HG03571 (cell line): ENCODE measurements around the gene ACTL6B.
A peak's percentile ranks its signal among the peaks of the same experiment; 100 is the strongest.

Source experiments
- ATAC-seq: cut with Tn5 transposase; IDR thresholded peaks from one replicate; pipeline ENCODE4 v1.9.1; 2021; ENCODE audit not compliant: unreplicated experiment

ACTL6B gene

GRCh38 chr7:100627238-100627549 lies 29.1 kb downstream of the ACTL6B start:
- no peak for ATAC-seq

- peak; percentile 79 for ATAC-seq
Observed at GRCh38 chr7:100626530-100627237, 29.6 kb downstream of the ACTL6B start.

- no peak for ATAC-seq
Observed at GRCh38 chr7:100626055-100626454, 30.2 kb downstream of the ACTL6B start.

DNA sequence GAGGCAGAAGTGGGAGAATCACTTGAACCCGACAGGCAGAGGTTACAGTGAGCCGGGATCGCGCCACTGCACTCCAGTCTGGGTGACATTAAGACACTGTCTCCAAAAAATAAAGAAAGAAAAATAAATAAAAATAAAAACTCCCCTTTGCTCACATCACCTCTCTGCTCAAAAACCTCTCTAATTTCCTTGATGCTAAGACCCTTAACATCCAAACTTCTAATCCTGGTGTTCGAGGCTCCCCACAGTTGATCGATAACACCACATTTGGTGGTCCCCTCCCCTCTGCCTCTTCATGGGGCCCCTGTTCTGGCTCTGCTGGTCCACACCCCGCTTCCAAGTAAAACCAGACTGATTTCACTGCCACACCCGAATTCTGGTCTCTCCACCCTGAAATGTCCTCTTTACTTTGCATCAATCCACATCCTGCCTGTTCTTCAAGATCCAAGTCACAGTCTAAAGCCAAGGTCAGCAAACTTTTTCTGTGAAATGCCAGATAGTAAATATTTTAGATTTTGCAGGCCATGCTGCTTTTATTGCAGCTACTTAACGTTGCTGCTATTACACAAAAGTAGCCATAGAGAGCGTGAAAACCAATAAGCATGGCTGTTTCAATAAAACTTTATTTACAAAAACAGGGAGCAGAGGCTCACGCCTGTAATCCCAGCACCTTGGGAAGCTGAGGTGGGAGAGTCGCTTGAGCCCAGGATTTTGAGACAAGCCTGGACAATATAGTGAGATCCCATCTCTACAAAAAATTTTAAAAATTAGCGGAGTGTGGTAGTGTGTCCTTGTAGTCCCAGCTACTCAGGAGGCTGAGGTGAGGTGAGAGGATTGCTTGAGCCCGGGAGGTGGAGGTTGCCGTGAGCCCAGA lies 32.1 kb downstream of the ACTL6B start:
- no peak for ATAC-seq

GRCh38 chr7:100621554-100621953 lies 34.7 kb downstream of the ACTL6B start:
- no peak for ATAC-seq

DNA sequence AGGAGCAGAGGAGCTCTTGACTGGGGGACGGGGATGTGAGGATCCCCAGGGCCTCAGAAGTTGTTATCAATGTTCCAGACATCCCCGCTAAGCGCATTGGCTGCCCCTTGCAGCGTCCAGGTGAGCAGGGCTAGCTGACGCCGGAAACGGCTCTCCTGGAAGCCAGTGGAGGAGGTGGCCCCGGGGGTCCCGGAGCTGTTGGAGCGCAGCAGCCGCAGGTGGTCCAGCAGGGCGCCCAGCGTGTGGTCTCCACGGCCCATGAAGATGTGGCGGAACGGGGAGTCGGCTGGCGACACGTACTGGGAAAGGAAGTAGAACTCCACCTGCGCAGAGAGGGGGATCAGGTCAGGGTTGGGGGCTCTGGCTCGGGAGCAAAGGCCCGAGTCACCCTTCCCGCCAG lies 35.4 kb downstream of the ACTL6B start:
- ATAC-seq = no peak

- ATAC-seq = no peak
Observed at GRCh38 chr7:100620239-100620638, 36.0 kb downstream of the ACTL6B start.

DNA sequence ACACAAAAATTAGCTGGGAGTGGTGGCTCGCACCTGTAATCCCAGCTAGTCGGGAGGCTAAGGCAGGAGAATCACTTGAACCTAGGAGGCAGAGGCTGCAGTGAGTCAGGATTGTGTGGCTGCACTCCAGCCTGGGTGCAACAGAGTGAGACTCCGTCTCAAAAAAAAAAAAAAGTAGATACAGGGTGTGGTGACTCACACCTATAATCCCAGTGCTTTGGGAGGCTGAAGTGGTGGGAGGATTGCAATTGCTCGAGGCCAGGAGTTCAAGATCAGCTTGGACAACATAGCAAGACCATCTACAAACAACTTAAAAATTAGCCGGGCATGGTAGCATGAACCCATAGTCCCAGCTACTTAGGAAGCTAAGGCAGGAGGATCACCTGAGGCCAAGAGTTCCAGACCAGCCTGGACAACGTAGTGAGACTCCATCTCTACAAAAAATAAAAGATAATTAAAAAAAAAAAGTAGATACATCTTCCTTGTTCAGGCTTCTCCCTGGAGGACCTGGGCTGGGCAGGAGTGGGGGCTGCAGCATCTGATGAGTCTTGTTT lies 41.9 kb downstream of the ACTL6B start:
- no peak for ATAC-seq

DNA sequence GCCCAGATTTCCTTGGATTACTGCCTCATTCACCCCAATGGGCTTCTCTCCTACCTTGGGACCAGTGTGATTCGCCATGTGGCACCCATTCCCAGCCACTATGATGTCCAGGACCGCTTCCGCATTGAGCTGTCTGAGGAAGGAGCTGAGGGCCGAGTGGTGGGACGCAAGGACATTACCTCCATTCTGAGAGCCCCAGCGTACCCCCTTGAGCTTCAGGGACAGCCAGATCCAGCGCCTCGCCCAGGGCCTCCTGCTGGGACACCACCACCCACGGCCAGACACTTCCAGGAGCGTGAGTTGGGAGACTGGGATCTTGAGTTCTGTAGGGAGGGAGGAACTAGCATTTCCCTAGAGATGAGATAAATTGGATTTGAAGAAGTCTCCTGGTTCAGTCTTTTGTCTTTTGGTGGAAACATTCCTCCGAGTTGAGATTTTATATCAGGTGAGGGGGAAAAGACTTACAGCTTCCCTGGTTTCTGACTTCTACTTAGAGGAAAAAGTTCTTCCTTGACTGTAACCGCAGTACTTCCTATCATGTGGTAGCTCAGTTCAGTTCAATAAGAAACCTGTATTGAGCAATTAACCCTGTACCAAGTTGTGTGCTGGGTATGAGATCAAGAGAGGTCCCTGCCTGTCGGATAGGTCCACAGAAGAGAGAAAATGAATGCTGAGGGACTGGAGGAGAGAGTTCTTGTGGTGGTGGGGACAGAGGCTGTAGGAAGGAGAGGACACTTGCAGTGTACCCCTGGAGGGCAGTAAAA lies 42.7 kb downstream of the ACTL6B start:
- no peak for ATAC-seq

- ATAC-seq = no peak
Observed at GRCh38 chr7:100612730-100613390, 43.4 kb downstream of the ACTL6B start.

GRCh38 chr7:100611983-100612729 lies 44.1 kb downstream of the ACTL6B start, which contains the start of gene MOSPD3:
Gene MOSPD3, plus strand, starts transcription at chr7:100612540. Its CDS starts 252 bp downstream, at chr7:100612792.
- ATAC-seq = peak; percentile 91

DNA sequence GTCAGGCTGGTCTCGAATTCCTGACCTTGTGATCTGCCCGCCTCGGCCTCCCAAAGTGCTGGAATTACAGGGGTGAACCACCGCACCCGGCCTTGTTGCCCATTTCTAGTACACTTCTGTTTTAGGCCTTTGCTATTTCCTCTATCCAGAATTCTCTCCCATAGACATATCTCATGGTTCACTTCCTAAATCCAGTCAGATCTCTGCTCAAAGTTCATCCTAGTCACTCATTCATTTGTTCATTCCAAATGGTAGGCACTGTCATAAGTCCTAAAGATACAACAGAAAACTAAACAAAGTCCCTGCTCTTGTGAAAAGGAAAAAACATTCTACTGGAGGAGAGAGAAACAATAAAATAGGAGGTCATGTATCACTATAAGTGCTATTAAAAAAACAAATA lies 46.3 kb downstream of the ACTL6B start:
- no peak for ATAC-seq

GRCh38 chr7:100607111-100607510 lies 49.1 kb downstream of the ACTL6B start:
- no peak for ATAC-seq

DNA sequence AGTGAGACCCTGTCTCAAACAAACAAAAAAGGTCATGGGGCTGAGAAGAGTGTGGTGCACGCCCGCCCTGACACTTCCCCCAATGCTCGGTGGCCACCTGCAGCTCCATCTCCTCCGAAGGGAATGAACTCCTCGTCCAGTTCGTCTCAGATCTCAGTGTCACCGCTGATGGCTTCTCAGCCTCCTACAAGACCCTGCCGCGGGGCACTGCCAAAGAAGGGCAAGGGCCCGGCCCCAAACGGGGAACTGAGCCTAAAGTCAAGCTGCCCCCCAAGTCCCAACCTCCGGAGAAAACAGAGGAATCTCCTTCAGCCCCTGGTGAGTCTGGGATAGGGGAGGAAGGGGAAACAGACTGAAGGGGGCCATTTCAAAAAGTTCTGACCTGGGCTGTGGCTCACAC lies 49.9 kb downstream of the ACTL6B start:
- no peak for ATAC-seq

DNA sequence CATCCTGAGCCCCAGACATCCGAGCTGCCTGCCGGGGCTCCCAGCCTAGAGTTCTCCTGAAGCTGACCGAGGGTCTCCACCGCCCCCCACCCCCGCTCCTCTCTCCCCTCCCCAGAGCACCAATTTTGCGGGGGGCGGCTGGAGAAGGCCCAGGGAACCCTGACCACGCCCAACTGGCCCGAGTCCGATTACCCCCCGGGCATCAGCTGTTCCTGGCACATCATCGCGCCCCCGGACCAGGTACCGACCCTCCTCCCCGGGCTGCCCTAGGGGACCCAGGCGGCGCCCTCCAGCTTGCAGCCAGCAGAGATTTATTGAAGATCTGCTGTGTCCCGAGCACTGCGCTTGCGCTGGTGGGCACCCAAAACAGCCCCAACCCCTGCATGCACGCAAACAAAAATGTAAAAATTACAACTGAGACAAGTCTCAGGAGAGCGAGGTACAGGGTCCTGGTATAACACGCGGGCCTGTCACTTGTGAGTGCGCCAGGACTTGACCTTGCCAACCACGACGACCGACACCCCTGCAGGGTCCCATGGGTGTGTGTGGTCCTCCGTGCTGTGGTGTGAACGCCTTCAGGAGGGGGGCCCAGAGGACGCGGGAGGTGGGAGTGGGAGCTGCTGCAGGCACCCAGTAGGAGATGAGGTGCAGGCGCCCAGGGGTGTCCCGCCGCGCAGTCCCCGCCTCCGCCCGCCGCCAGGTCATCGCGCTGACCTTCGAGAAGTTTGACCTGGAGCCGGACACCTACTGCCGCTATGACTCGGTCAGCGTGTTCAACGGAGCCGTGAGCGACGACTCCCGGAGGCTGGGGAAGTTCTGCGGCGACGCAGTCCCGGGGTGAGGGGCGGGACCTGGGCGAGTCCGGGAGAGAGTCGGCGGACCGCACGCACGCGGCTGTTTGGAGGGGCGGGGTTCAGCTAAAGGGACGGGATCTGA lies 51.0 kb downstream of the ACTL6B start:
- no peak for ATAC-seq

DNA sequence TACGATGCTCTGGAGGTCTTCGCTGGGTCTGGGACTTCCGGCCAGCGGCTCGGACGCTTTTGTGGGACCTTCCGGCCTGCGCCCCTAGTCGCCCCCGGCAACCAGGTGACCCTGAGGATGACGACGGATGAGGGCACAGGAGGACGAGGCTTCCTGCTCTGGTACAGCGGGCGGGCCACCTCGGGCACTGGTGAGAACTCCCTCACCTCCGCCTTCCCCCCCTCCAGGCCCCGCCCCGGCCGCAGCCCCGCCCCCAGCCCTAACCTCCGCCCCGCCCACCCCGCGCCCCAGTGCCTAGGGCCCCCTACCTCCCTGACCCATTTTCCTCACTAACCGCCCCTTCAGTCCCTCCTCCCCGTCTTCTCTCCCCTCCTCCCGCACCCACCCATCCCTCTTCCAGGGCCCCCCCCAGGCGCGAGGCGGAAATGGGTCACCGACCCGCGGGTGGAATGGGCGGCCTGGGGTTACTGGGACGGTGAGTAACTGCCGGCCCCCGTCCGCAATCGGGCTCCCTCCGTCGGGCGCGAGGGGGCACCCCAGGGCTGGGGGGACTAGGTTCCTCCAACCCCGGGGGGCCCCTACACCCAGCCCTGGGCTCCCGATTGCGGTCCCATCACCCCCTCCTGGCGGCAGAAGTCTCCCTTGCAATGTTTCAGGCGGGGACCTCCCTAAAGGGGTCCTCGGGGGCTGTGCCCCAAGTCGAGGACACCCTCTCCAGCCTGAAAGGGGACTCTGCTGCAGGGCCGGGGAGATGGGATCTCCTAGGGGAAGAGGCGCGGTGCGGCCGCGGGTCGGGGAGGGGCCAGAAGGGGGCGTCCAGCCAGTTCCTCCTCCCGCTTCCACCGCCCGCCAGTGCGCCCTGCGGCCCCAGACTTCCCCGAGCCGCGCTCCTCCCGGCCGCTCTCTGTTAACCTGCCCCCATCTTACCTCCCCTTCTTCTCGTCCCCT lies 51.9 kb downstream of the ACTL6B start:
- peak; percentile 60 for ATAC-seq

GRCh38 chr7:100603726-100604027 lies 52.6 kb downstream of the ACTL6B start:
- no peak for ATAC-seq
